DOHH2 (cell line): ENCODE measurements around the gene MAGOH.

ENCODE experiments used
- EZH2phosphoT487 ChIP-seq: fragments of 200-600 bp; sonication (generic); IDR thresholded peaks from 2 replicates; pipeline ENCODE4 v1.6.1; 2017; ENCODE audit warnings: borderline replicate concordance, mild to moderate bottlenecking, antibody characterized with exemption, low read length, moderate library complexity, mixed read lengths
- TF ChIP-seq, protein P1 (sequence below): fragments of 200-600 bp; sonication (generic); IDR thresholded peaks from one replicate; pipeline ENCODE4 v1.5.1; 2014; ENCODE audit warnings: antibody characterized with exemption, mild to moderate bottlenecking, low read depth, low read length; ENCODE audit not compliant: poor library complexity, severe bottlenecking

DNA sequence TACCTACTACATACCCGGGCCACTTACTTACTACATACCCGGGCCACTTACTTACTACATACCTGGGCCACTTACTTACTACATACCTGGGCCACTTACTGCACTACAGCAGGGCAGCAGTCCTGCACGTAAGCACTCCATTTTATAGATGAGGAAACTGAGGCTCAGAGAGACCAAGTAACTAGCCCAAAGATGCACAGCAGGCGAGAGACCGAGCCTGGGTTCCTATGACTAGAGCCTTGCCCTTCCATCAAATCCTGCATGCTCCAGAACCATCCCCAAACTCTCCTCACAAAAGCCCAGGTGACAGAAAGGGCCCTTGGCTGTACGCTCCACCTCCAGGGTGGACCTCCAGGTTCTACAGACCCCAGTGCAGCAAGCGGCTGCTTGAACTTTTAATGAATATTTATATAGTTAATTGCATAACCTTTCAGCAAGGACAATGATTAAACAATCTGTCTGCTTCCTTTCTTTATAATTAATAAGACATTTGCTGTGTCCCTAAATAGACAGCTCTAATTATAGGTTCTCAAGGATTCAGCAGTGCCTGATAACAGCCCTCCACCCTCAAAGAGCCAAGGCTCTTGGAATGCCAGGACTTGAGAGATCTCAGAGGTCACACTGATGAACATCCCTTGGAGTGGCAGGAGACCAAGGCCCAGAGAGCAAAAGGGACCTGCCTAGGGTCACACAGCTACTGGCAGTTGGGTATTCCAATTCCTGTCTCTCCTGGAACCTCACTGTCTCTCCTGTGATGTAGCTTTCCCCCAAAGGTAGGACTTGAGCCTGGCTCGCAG lies 46.1 kb upstream of the MAGOH start:
- TF ChIP-seq, protein P1, sequence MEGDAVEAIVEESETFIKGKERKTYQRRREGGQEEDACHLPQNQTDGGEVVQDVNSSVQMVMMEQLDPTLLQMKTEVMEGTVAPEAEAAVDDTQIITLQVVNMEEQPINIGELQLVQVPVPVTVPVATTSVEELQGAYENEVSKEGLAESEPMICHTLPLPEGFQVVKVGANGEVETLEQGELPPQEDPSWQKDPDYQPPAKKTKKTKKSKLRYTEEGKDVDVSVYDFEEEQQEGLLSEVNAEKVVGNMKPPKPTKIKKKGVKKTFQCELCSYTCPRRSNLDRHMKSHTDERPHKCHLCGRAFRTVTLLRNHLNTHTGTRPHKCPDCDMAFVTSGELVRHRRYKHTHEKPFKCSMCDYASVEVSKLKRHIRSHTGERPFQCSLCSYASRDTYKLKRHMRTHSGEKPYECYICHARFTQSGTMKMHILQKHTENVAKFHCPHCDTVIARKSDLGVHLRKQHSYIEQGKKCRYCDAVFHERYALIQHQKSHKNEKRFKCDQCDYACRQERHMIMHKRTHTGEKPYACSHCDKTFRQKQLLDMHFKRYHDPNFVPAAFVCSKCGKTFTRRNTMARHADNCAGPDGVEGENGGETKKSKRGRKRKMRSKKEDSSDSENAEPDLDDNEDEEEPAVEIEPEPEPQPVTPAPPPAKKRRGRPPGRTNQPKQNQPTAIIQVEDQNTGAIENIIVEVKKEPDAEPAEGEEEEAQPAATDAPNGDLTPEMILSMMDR, result no peak
- no peak for TF ChIP-seq EZH2phosphoT487
